ENCODE data around the gene RAB6B.

- TF ChIP-seq, protein P1, sequence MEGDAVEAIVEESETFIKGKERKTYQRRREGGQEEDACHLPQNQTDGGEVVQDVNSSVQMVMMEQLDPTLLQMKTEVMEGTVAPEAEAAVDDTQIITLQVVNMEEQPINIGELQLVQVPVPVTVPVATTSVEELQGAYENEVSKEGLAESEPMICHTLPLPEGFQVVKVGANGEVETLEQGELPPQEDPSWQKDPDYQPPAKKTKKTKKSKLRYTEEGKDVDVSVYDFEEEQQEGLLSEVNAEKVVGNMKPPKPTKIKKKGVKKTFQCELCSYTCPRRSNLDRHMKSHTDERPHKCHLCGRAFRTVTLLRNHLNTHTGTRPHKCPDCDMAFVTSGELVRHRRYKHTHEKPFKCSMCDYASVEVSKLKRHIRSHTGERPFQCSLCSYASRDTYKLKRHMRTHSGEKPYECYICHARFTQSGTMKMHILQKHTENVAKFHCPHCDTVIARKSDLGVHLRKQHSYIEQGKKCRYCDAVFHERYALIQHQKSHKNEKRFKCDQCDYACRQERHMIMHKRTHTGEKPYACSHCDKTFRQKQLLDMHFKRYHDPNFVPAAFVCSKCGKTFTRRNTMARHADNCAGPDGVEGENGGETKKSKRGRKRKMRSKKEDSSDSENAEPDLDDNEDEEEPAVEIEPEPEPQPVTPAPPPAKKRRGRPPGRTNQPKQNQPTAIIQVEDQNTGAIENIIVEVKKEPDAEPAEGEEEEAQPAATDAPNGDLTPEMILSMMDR (IDR thresholded peaks at IDR 0.05) = no peak
- TF ChIP-seq POLR2A (IDR thresholded peaks at IDR 0.05) = no peak
Observed at GRCh38 chr3:133782454-133782853, 113.2 kb downstream of the RAB6B start.
